Renal cortical epithelial cell (primary cell): ENCODE data around the gene MEDAG. TPM values are rescaled to one million over a fixed set of nuclear protein-coding genes. Genes with fewer than 3 reads are reported as not detected.

Experiments
- DNase-seq: peaks from one replicate; pipeline ENCODE4 v3.0.0-alpha.2; 2011; ENCODE audit warnings: low read depth
- total RNA-seq: library from RNA; depleted of rRNA; stranded (reverse); fragments of >200 nt; gene quantifications from 2 replicates; pipeline ENCODE4 v1.2.3, GENCODE V29; 2014

The MEDAG gene
- total RNA-seq, 1 donor from 2014 or later, result 0.10 TPM

- DNase-seq, result no peak
Observed at GRCh38 chr13:30957258-30957943, 51.3 kb downstream of the MEDAG start.

GRCh38 chr13:30959678-30960077 is 53.6 kb downstream of the MEDAG start:
- DNase-seq, result no peak

GRCh38 chr13:30963791-30964190 is 57.7 kb downstream of the MEDAG start:
- DNase-seq, result peak; percentile 51

- no peak for DNase-seq
Observed at GRCh38 chr13:30965380-30965779, 59.3 kb downstream of the MEDAG start.

GRCh38 chr13:30966101-30966500 is 60.0 kb downstream of the MEDAG start:
- DNase-seq, result no peak

- peak; percentile 77 for DNase-seq
Observed at GRCh38 chr13:30968846-30969245, 62.8 kb downstream of the MEDAG start.

GRCh38 chr13:30971575-30971974 is 65.5 kb downstream of the MEDAG start:
- no peak for DNase-seq

- no peak for DNase-seq
Observed at GRCh38 chr13:30972888-30973377, 66.9 kb downstream of the MEDAG start.

- no peak for DNase-seq
Observed at GRCh38 chr13:30974350-30974749, 68.3 kb downstream of the MEDAG start.

Other genes with a start within 250 kb of the MEDAG start
- gene ALOX5AP, start 170.7 kb upstream of the MEDAG start, total RNA-seq, result 0.85 and 5.6 TPM in 2 replicates
- gene TEX26, start 26.4 kb downstream of the MEDAG start, total RNA-seq, result not detected in 2 replicates